ENCODE data around the gene ANKRD29. TPM values are rescaled to one million over a fixed set of nuclear protein-coding genes. Genes with fewer than 3 reads are reported as not detected.

ANKRD29 gene
- total and polyA plus RNA-seq, 9 of the 15 experiments (the other 6 are each of a cell fraction or from before 2014, with no cell fraction given) = 0.36 TPM; not detected in 8

- TF ChIP-seq ZNF740 (CRISPR knock-in tag; IDR thresholded peaks at IDR 0.05) (no peak), ZNF740 (tag; IDR thresholded peaks at IDR 0.05) (no peak), DPF2 (IDR thresholded peaks at IDR 0.05) (no peak), TCFL5 (CRISPR knock-in tag; conservative IDR thresholded peaks at IDR 0.05) (no peak)
These were observed 108.8 kb downstream of the ANKRD29 start (continued) for GRCh38 chr18:23553887-23554286.

GRCh38 chr18:23552505-23552904, 110.2 kb downstream of the ANKRD29 start:
- ChIA-PET CTCF (ENCODE audit: low intra/inter-chr PET ratio) (no interaction called here), POLR2A (interaction anchor here (0.5 to 1.7 kb wide), 5 partner anchors 8 to 26 kb away, joined by 3 to 5 read pairs (median 4); no protein-coding TSS in a partner anchor)
- BruUV-seq (replicated peaks) = no TSS peak
- no peak overlapping the region for H3K4me3 ChIP-seq
- no peaks in the 10 kb centered on the region for H3K27me3 ChIP-seq (ENCODE audit: control insufficient read depth in 2 of 2, insufficient read depth in 2 of 2, low read length in 2 of 2)
- FAIRE-seq = no peak
- no peak for TF ChIP-seq FOS (IDR thresholded peaks at IDR 0.05; ENCODE audit: extremely low read depth, insufficient read length)
- TF ChIP-seq TCF7L2 (IDR thresholded peaks at IDR 0.05; ENCODE audit: low read depth, low read length) = no peak
- no peak for TF ChIP-seq HNRNPH1 (optimal IDR thresholded peaks at IDR 0.05; ENCODE audit: low read depth, low read length)
- no peaks in the 10 kb centered on the region for H4K20me1 ChIP-seq (replicated peaks; ENCODE audit: control insufficient read depth, insufficient read depth, low read length)
- no peak overlapping the region for H3K4me2 ChIP-seq (ENCODE audit: insufficient read depth, low read length)
- 83% methylated on average over 11 of the region's 11 CpGs for WGBS (ENCODE audit: insufficient coverage, low coverage, missing lambda C conversion rate)
- no peak for DNase-seq (ENCODE audit: extremely low read depth in 1 of 4, low spot score in 3 of 4)
- H3K27ac ChIP-seq (ENCODE audit: extremely low read depth, low read depth, low read length) = no peak overlapping the region; the same call in 2 of the 3 replicates
- H3K79me2 ChIP-seq (ENCODE audit: control insufficient read depth, insufficient read depth, low read length) = no peaks in the 10 kb centered on the region
- in situ Hi-C loops (cut with MboI) (no loop called here), intact Hi-C loops (cut with micrococcal nuclease) (no loop called here)
- H3K36me3 ChIP-seq (ENCODE audit: control insufficient read depth, insufficient read depth, low read length) = peaks cover 87% of the 10 kb centered on the region
- ATAC-seq = no peak
- no peaks in the 10 kb centered on the region for H3K9me3 ChIP-seq (replicated peaks; ENCODE audit: control insufficient read depth, insufficient read depth, low read depth, low read length)
- no peaks in the 10 kb centered on the region for H3K9me1 ChIP-seq (ENCODE audit: control insufficient read depth, insufficient read depth, low read length)
- H2AFZ ChIP-seq (ENCODE audit: low read depth, low read length) = no peak overlapping the region
- H3K4me1 ChIP-seq (replicated peaks in 1 of 2; ENCODE audit: control insufficient read depth in 2 of 2, insufficient read depth in 2 of 2, low read length in 2 of 2) = no peaks in the 10 kb centered on the region
- no peak overlapping the region for H3K9ac ChIP-seq (ENCODE audit: insufficient read depth in 1 of 2, low read depth in 2 of 2, low read length in 2 of 2)
